HG02884 (cell line): ENCODE measurements around the gene MYOM1.

Experiments
- ATAC-seq: cut with Tn5 transposase; IDR thresholded peaks from one replicate; pipeline ENCODE4 v1.9.1; 2021; ENCODE audit warnings: mild to moderate bottlenecking, moderate library complexity; ENCODE audit not compliant: unreplicated experiment

The MYOM1 gene

GRCh38 chr18:3120356-3120755 lies 99.4 kb downstream of the MYOM1 start:
- ATAC-seq, result no peak

- no peak for ATAC-seq
Observed at GRCh38 chr18:3119401-3120341, 100.1 kb downstream of the MYOM1 start.

GRCh38 chr18:3118195-3119010 lies 101.4 kb downstream of the MYOM1 start:
- no peak for ATAC-seq

- no peak for ATAC-seq
Observed at GRCh38 chr18:3117493-3118192, 102.1 kb downstream of the MYOM1 start.

GRCh38 chr18:3115447-3116030 lies 104.2 kb downstream of the MYOM1 start:
- ATAC-seq, result no peak

- no peak for ATAC-seq
Observed at GRCh38 chr18:3114451-3114850, 105.3 kb downstream of the MYOM1 start.

- no peak for ATAC-seq
Observed at GRCh38 chr18:3114026-3114425, 105.7 kb downstream of the MYOM1 start.

GRCh38 chr18:3111523-3112240 lies 108.1 kb downstream of the MYOM1 start:
- no peak for ATAC-seq

GRCh38 chr18:3110034-3110752 lies 109.6 kb downstream of the MYOM1 start:
- ATAC-seq, result no peak

GRCh38 chr18:3107740-3108151 lies 112.0 kb downstream of the MYOM1 start:
- ATAC-seq, result no peak

- ATAC-seq, result no peak
Observed at GRCh38 chr18:3104190-3105054, 115.3 kb downstream of the MYOM1 start.

- no peak for ATAC-seq
Observed at GRCh38 chr18:3103576-3103975, 116.2 kb downstream of the MYOM1 start.

GRCh38 chr18:3102983-3103382 lies 116.8 kb downstream of the MYOM1 start:
- ATAC-seq, result no peak

GRCh38 chr18:3100498-3101132 lies 119.2 kb downstream of the MYOM1 start:
- ATAC-seq, result no peak

GRCh38 chr18:3099327-3099726 lies 120.4 kb downstream of the MYOM1 start:
- no peak for ATAC-seq

- ATAC-seq, result no peak
Observed at GRCh38 chr18:3097082-3097481, 122.7 kb downstream of the MYOM1 start.

- no peak for ATAC-seq
Observed at GRCh38 chr18:3095921-3096320, 123.8 kb downstream of the MYOM1 start.

GRCh38 chr18:3094338-3094684 lies 125.5 kb downstream of the MYOM1 start:
- ATAC-seq, result no peak
